Stimulated activated CD8-positive, alpha-beta memory T cell treated with anti-CD3 and anti-CD28 coated beads, Interleukin-4, amount 100 ng/mL, for 24 hours (primary cell): ENCODE data around the gene TMEM114.

Experiments
- DNase-seq: peaks from one replicate; pipeline ENCODE4 v3.0.0-alpha.2; 2020; ENCODE audit warnings: low read depth

The TMEM114 gene

DNA sequence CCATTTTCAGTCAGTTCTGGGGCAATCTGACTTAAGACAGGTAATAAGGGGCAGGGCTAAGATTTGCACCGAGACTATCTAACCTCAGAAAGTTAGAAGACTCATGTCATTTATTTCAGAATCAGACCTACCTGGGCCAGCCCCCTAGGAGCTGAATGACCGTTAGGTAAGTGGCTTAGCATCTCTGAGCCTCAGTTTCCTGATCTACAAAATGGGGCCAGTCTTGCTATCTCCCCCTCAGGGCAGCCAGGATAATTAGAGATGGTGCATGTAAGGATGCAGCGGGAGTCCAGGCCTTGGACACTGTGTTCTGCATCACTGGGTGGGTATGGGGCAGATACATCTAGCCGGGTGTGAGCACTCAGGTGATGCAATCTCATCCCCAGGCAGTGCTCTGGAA is 20.8 kb upstream of the TMEM114 start:
- DNase-seq, result no peak

DNA sequence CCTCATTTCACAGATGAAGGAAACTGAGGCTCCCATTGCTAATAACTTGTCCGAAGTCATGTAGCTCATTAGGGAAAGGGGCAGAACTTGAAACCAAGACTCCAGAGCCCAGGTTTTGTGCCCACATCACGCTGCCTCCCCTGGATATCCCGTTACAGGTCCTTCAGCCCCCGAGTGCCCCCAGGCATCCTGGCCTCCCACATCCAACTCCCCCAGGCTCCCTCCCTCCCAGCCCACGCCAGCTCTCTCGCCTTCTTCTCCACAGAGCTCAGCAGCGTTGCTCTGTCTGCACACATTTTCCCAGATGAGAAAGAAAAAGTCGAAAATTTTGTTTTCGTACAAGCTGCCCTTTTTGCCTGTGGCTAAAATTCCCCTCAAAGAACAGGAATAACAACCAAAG is 16.9 kb upstream of the TMEM114 start:
- no peak for DNase-seq

DNA sequence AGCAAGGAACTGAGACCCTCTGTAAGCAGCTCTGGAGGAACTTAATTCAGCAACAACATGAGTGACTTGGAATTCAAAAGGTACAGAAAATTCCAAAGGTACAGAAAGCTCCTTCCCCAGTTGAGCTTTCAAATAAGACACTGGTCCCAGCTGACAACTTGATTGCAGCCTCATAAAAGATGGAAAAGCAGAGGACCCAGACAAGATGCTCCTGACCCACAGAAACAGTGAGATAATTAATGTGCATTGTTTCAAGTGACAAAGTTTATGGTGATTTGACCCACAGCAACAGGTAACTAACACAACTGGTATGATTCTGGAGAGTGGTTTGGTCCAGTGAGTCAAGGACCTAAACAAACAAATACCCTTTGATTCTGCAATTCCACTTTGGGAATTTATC is 15.2 kb upstream of the TMEM114 start:
- no peak for DNase-seq

DNA sequence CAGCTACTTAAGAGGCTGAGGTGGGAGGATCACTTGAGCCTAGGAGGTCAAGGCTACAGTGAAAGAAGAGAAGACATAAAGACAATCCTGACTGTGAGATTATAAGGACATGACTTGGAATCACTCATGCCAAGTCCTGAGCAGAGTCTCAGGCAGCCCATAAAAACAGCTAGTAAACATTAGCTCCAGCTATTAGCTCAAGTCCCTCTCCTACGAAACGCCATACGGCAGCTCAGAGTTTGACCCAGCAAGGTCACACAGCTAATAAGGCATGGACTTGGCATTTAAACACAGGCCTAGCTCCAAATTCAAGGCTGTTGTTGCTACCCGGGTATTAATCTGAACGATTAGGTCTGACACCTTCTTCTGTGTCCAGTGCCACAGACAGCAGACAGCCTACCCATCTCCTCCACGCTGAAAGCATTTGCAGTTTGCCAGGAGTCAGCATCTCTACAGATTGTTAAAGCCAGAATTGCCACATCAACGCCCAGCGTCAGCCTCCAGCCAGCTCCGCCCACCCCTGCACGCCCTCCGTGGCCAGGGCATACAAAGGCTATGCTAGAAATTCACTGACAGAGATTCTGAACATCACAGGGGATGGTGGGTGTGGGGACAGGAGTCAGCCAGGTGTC is 9.9 kb upstream of the TMEM114 start:
- no peak for DNase-seq

DNA sequence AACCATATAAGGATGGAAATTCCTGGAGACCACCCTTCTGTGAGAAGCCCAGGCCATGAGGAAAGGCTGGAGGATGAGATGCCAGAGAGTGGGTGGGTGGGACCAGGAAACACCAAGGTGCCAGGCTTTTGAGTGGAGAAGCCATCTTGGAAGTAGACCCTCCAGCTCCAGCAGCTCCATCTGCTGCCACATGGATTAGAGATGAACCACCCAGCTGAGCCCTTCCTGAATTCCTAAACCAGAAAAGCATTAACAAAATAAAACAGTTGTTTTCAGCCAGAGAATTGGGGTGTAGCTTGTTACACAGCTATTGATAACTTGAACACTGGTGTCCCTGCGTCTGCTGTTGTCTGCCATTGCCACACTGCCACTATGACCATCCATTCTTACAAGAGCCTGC is 6.3 kb upstream of the TMEM114 start:
- no peak for DNase-seq

DNA sequence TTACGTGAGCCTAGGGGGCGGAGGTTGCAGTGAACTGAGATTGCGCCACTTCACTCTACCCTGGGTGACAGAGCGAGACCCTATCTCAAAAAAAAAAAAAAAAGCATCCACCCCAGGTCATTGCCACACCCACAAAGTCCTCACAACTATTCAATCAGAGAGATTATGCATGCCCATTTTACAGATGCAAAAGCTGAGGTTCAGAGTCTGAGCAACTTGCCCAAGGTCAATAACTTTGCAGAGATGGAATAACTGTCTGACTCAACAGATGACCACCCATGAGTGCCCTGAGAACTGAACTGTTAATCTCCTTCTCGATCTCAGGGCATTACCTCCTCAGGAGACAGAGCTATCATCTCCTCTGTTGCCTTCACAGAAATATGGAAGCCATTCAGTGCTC is 5.5 kb upstream of the TMEM114 start:
- DNase-seq, result no peak

DNA sequence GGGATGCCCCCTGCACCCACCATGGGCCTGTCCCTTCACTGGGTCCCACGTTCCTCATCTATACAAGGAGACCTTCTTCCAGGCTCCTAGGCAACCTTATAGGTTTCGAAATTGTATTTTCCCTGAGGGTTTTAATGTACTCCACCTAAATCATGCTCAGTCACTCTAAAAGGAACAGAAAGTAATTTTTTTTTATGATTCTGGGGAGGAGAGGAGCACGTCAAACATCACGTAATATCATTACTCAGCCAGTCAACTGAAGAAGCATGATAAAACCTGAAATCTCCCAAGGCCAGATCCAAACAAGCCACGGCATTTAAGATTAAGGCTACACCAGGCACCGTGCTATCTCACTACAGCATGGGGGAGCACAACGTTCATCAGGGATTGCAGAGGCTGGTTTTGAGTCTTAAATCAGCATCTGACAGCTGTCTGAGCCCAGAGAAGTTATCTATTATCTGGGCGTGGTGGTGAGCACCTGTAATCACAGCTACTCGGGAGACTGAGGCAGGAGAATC is 3.9 kb upstream of the TMEM114 start:
- no peak for DNase-seq

DNA sequence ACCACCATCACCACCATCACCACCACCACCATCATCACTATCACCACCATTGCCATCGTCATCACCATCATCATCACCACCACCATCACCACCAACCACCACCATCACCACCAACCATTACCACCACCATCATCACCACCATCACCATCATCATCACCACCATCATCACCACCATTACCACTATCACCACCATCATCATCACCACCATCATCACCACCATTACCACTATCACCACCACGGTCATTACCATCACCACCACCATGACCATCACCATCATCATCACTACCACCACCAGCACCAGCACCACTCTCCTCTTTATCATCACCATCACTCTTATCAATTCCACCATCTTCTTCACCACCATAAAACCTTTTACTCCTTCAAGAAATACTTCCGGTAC is 1.1 kb upstream of the TMEM114 start:
- DNase-seq, result no peak

DNA sequence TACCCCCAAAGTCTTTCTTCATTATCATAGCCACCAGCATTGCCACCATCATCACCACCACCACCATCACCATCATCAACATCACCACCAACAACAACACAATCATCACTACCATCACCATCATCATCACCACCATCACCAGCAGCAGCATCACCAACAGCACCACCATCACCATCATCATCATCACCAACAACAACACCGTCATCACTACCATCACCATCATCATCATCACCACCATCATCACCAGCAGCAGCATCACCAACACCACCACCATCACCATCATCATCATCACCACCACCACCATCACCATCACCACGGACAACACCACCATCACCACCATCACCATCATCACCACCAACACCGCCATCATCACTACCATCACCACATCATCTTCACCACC is 500 bp upstream of the TMEM114 start:
- DNase-seq, result no peak

DNA sequence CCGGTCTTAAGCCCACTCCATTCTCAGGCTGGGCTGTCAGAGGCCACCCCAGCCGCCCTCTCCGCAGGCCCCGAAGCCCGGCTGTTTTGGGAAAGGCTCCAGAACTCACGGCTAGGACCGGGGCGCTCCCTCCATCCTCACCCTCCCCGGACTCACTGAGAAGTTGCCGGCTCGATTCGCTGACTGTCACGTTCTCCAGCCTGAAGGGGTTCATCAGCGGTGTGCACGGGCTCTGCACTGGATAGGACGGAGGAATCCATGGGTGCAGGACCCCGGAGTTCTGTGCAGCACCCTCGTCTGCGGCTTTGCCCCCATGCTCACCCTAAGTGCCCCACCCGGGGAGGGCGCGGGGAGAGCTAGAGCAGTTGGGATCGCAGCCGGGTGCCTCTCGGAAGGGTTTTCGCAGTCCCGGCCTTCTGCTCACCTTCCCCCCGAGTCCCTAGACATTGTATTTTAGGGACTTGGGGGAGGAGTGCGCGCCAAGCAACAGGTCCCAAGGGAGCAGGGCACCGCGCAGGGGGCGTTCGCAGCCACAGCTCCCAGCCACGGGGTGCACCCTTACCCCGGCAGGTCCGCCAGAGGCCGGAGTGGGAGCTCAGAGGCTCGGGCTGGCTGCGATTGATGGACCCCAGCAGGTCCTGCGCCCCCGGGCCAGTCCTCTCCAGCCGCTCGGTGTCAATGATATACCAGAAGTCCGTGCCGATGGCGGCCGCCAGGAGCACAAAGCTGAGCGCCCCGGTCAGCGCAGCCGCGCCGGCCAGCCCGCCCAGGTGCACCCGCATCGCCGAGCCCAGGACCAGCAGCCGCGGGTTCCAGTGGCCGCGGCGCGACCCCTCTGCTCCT is 1.0 kb downstream of the TMEM114 start:
- no peak for DNase-seq

DNA sequence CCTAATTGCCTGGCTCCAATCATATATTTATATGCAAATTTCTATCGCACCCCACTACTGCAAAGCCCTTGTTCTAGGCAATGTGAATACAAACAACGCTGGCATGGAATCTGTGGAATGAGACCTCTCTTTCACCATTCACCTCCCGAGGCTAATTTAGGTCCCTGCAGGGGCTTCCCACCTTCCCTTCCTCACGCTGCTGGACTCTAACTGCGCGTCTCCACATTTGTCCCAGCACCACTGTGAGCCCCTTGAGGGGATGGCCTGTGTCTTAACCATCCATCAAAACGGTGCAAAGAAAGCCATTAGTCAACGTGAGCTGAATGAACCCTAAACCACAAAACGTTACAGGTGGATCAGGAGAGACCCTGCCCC is 1.6 kb downstream of the TMEM114 start:
- no peak for DNase-seq

DNA sequence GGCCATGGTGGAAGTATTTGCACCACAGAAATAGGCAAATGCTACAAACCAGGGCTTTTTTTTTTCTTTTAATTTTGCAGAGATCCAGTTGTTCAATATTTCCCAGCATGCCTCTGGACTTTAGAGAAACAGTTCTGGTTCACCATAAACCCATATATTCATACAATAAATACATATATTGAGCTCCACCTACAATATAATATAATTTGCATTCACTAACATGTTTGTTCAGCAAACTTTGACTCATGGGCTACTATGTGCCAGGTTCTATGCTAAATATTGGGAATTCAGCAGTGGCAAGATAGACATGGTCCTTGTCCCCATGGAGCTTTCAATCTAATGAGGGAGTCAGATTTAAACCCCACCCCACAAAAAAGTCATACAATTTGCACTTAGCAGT is 3.2 kb downstream of the TMEM114 start:
- no peak for DNase-seq

DNA sequence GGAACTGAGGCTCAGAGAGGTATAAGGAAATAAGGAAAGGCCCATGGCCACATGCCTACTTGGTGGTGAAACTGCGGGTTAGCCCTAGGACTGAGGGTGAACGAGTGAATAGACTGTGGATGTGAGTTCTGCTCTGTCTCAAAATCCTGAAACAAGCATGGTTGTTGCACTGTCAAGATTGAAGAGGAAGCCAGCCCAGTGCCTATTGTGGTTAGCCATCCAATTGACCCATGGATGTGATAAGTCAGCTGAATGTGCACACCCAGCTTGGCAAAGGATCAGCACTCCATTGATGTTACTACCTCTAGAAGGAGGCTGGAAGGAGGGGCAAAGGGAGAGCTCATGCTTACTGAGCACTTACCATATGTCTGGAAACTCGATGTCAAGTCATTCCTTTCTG is 4.5 kb downstream of the TMEM114 start:
- no peak for DNase-seq

DNA sequence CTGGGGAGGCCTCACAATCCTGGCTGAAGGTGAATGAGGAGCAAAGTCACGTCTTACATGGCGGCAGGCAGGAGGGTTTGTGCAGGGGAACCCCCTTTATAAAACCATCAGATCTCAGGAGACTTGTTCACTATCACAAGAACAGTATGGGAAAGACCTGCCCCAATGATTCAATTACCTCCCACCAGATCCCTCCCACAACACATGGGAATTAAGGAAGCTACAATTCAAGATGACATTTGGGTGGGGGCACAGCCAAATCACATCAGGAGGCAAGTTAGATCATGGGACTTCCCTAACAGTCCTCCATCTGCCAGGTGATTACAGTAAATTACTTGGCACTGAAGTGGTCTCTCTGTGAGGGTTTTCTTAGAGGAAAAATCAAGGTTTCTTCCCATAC is 5.3 kb downstream of the TMEM114 start:
- DNase-seq, result no peak

DNA sequence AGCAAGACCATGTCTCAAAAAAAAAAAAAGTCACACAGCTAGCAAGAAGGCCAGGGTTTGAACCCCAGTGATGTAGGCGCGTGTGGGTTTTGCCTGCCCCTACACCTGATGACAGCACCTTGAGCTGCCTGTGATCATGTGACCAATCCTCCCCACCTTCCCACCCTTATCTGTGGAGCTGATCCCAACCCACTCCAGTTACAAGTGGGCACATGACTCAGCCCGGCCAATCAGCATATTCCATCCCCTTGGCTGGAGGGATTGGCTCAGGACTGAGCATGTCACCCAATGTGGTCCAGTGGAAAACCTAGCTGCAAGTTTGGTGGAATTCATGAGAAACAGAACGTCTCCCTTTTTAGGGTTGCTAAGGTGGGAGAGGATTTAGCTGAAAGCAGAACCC is 6.6 kb downstream of the TMEM114 start:
- DNase-seq, result no peak

DNA sequence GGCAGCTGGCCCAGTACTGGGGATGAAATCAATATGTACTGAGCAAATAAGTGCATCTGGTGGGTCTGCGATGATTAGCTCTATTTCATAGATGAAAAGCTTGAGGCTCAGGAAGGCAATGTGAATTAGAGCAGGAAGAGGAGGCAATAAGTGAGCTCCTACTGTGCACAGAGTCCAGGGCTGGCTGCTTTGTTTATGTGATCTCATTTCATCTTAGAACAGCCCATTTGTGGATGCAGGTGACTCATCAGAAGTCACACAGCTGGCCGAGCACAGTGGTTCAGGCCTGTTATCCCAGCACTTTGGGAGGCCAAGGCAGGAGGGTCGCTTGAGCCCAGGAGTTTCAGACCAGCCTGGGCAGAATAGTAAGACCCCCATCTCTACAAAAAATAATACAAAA is 7.1 kb downstream of the TMEM114 start:
- DNase-seq, result no peak

DNA sequence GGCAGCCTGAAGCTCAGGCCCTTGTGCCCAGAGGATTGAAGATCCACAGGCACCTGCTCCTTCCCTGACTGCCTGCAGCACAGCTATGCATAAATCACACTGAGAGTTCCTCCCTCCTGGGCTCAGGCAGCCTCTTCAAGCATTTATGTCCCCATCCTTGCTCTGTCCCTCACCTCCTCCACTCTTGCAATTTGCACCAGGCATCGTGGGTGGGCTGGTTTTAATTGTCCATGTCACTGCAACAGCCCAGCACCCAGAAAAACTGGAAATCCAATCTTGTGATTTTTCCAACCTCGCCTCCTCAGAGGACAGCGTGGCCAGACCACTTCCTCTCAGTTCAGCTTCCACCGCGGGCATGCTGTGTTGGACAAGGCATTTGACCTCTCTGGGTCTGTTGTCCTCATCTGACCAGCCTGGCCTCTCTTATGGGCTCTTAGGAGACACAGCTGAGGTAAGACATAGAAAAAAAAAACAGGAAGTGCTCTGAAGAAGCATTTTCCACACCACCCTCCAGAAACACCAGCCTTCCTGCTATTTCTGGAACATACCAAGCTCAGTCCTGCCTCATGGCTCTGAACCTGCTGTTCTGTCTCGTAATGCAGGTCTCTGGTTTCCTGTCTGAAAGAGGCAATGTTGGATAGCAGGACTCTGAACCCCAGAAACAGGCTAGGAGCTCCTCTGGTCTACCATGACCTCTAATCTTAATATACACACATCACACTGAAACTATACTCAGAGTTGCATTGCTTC is 8.3 kb downstream of the TMEM114 start:
- no peak for DNase-seq

DNA sequence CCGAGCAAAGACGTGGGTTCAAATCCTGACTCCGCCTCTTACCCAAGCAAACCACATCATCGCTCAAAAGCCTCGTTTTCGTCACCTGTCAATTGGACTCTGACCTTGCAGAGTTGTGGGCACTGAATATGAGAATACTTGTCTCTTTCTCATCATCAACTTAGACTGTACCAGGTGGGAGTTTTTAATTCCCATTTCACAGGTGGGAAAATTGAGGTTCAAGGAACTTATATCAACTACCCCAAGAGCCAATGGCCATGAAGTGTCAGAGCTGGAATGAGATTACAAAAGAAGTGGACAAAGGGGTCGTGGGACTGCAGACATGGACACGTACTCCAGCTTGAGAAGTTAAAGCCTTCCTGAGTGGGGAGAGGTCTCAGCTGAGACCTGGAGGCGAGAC is 10.8 kb downstream of the TMEM114 start:
- no peak for DNase-seq

DNA sequence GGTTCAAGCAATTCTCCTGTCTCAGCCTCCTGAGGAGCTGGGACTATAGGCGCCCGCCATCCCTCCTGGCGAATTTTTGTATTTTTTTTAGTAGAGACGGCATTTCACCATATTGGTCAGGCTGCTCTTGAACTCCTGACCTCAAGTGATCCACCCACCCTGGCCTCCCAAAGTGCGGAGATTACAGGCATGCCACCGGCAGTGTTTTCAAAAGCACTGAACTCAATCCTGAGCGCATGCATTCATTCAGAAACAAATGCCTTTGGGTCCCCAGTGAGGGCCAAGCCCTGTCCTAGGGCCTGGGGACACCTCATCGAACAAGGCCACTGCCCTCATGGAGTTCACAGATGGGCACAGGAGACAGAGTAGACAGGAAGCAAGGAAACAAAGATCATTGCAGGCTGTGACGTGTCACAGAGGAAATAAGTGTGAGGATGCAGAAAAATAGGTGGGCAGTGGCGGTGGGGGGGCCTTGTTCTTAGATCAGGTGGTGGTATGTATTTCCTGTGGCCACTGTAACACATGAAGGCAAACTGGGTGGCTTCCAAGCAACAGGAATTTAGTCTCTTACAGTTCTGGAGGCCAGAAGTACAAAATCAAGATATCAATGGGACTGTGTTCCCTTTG is 12.5 kb downstream of the TMEM114 start:
- DNase-seq, result no peak

DNA sequence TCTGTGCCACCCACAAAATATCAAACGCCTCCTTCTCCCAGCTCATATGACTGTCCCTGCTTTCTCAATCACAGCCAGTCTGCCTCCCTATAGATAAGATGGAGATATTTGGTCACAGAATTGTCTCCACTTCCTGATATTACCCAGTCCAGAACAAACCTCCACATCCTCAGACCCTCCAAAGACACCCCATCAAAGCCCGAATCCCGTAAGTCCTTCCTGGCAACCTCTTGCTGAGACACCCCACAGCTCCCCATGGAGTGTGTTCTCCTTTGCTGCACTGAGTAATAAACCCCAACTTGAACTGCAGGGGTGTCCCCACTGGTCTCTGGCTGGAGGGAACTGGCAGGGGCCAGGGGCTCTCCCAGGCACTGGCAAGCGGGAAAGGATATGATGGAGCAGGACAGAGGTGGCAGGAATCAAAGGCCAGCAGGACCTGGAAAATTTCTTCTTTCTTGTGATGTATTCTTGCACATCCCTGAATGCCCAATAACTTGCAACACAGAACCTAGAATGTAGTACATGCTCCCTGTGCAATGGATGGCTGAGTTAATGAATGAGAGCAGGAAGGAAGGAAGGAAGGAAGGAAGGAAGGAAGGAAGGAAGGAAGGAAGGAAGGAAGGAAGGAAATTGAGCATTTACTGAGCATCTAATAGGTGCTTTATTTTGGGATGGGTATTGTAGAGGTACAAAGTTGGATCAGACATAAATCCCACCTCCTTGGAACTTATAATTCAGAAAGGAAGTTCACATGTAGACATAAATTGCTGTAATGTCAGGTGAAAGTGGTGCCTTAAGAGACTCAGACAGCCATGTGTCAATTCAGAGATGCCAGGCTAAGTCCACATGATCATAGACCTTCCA is 13.9 kb downstream of the TMEM114 start:
- DNase-seq, result no peak

DNA sequence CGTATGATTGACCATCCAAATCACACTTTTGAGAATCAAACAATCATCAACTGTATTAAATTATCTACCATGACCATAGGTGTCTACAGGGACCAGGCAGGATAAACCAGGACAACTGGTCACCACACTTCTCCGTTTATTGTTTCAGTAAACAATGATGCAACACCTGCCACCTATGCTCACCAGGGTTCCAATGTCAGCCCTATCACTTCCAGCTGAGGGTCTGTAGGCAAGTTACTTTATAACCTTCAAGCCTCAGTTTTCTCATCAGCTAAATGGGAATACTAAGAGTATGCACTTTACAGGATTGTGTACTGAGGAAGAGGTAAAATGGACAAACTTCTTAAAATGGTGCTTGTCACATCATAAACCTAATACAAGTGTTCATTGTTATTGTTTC is 14.9 kb downstream of the TMEM114 start:
- DNase-seq, result no peak
